ENCODE results near the gene FIBP. TPM values are rescaled to one million over a fixed set of nuclear protein-coding genes. Genes with fewer than 3 reads are reported as not detected.

FIBP gene
- total and polyA plus RNA-seq, 9 donors, result 32.5 to 74.2 (median 44.2) TPM

- no peak overlapping the region for H3K4me3 ChIP-seq
- no peak for TF ChIP-seq EP300 (IDR thresholded peaks at IDR 0.05)
- TF ChIP-seq CTCF (IDR thresholded peaks at IDR 0.05), result no peak
- no peak for TF ChIP-seq POLR2A (IDR thresholded peaks at IDR 0.05)
- peak overlapping the region; percentile 85 to 96 for H3K27ac ChIP-seq
- WGBS, 3 donors, result 61 to 66% (median 61%) methylated on average over 22 to 24 of the region's 24 CpGs
- intact Hi-C loops (cut with DNase I), result no loop called here
- no peaks in the 10 kb centered on the region for H3K36me3 ChIP-seq
- H3K9me3 ChIP-seq, result no peaks in the 10 kb centered on the region
- peaks cover 4% of the 10 kb centered on the region for H3K4me1 ChIP-seq (ENCODE audit: insufficient read depth)
- peak in 3 of 5 donors; percentile 29 to 38 (median 36) for DNase-seq
- no peaks in the 10 kb centered on the region for H3K27me3 ChIP-seq
Measured at GRCh38 chr11:65870706-65871681, 17.3 kb downstream of the FIBP start.

GRCh38 chr11:65870307-65870658 lies 18.0 kb downstream of the FIBP start:
- DNase-seq, result peak in 2 of 5 donors; percentile 21 to 32
- Histone ChIP-seq H3K4me1 (ENCODE audit: insufficient read depth) (peaks cover 4% of the 10 kb centered on the region), H3K27me3 (no peaks in the 10 kb centered on the region), H3K9me3 (no peaks in the 10 kb centered on the region), H3K27ac (no peak overlapping the region), H3K4me3 (no peak overlapping the region), H3K36me3 (no peaks in the 10 kb centered on the region)
- WGBS, 3 donors, result 73 to 84% (median 76%) methylated on average over 11 of the region's 11 CpGs
- TF ChIP-seq POLR2A (IDR thresholded peaks at IDR 0.05), result no peak
- TF ChIP-seq CTCF (IDR thresholded peaks at IDR 0.05), result no peak
- no peak for TF ChIP-seq EP300 (IDR thresholded peaks at IDR 0.05)
- intact Hi-C loops (cut with DNase I), result no loop called here

GRCh38 chr11:65869643-65870306 lies 18.5 kb downstream of the FIBP start:
- no peak overlapping the region for H3K4me3 ChIP-seq
- no peaks in the 10 kb centered on the region for H3K36me3 ChIP-seq
- H3K27me3 ChIP-seq, result no peaks in the 10 kb centered on the region
- H3K27ac ChIP-seq, result no peak overlapping the region
- intact Hi-C loops (cut with DNase I), result no loop called here
- peaks cover 4% of the 10 kb centered on the region for H3K4me1 ChIP-seq (ENCODE audit: insufficient read depth)
- WGBS, 3 donors, result 76 to 81% (median 79%) methylated on average over 21 to 24 of the region's 24 CpGs
- DNase-seq, result peak in 3 of 5 donors; percentile 21 to 44 (median 34)
- TF ChIP-seq POLR2A (IDR thresholded peaks at IDR 0.05) (no peak), EP300 (IDR thresholded peaks at IDR 0.05) (no peak), CTCF (IDR thresholded peaks at IDR 0.05) (no peak)
- H3K9me3 ChIP-seq, result no peaks in the 10 kb centered on the region

GRCh38 chr11:65868907-65869306 lies 19.4 kb downstream of the FIBP start:
- no peaks in the 10 kb centered on the region for H3K36me3 ChIP-seq
- no peak for DNase-seq
- no peak overlapping the region for H3K27ac ChIP-seq

More at GRCh38 chr11:65868907-65869306, 19.4 kb downstream of the FIBP start:
- intact Hi-C loops (cut with DNase I), result no loop called here
- Histone ChIP-seq H3K4me3 (no peak overlapping the region), H3K27me3 (no peaks in the 10 kb centered on the region), H3K4me1 (ENCODE audit: insufficient read depth) (peaks cover 4% of the 10 kb centered on the region), H3K9me3 (no peaks in the 10 kb centered on the region)
- TF ChIP-seq POLR2A (IDR thresholded peaks at IDR 0.05) (no peak), EP300 (IDR thresholded peaks at IDR 0.05) (no peak), CTCF (IDR thresholded peaks at IDR 0.05) (no peak)
- WGBS, 3 donors, result 80 to 89% (median 87%) methylated on average over 3 of the region's 3 CpGs

Measured in ovary (tissue), 9 donors.